ENCODE results near the gene EMX2.
"Not testable (repeated sequence)": the region's sequence is repeated elsewhere in the genome, so short reads cannot be mapped to it uniquely, and the experiment has no call there.

EMX2 gene

GRCh38 chr10:117560942-117561341 lies 18.4 kb downstream of the EMX2 start:
- no peak for DNase-seq (ENCODE audit: low read depth)

GRCh38 chr10:117562220-117562619 lies 19.7 kb downstream of the EMX2 start:
- no peak for DNase-seq (ENCODE audit: low read depth)

DNA sequence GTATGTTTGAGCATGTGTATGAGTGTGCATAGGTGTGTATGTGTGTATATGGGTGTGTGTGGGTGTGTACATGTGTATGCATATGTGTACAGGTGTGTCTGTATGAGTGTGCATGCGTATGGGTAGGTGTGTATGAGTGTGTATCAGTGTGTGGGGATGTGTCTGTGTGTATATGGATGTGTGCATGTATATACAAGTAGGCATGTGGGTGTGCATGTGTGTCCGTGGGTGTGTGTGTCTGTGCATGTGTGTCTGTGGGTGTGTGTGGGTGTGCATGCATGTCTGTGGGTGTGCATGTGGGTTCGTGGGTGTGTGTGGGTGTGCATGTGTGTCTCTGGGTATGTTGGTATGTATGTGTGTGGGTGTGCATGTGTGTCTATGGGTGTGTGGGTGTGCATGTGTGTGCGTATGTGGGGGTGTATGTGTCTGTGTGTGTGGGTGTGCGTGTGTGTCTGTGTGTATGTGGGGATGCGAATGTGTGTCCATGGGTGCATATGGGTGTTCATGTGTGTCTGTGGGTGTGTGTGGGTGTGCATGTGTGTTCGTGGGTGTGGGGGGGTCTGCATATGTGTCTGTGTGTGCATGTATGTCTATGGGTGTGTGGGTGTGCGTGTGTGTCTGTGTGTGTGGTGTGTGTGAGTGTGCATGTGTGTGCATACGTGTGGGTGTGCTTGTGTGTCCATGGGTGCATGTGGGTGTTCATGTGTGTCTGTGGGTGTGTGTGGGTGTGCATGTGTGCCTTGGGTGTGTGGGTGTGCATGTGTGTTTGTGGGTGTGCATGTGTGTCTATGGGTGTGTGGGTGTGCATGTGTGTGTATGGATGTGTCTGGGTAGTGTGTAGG lies 20.6 kb downstream of the EMX2 start:
- no peak for DNase-seq (ENCODE audit: low read depth)

DNA sequence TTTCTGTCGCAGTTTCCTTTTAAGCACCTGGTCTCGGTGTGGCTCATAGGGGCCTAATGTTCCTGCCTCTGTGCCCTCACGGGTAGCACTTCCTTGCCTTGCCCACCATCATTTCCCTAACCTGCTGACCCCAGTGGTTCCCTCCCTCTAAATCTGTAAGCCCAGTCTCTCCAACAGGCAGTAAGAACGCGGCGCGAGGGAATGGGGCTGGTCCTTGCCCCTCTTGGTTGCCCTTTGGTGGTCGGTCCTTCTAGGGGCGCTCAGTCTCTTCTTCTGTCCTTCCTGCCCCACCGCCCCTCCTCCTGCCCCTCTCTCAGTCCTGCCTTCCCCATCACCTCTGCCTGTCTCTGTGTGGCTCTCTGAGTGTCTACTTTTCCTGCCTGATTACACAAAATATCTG lies 21.2 kb downstream of the EMX2 start:
- no peak for DNase-seq (ENCODE audit: low read depth)

DNA sequence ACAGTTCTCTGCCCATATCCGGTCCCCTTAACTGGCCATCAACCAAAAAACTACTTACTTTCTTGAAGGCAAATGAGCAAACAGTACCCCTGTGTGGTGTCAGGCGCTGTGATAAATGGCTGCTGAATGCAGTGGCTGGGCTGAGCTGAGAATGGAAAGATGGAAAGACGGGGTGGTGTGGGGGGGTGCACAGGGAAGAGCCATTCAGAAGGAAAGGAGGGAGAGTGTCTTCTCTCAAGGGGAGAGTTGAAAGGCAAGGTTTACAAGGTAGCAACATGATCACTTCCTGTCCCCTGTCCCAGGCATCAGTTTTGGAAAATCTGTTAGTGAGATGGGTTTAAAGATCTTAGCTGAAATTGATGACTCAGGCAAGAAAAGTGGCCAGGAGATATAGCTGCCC lies 22.5 kb downstream of the EMX2 start:
- no peak for DNase-seq (ENCODE audit: low read depth)

- DNase-seq (ENCODE audit: low read depth), result no peak
Measured at GRCh38 chr10:117568334-117568733, 25.8 kb downstream of the EMX2 start.

DNA sequence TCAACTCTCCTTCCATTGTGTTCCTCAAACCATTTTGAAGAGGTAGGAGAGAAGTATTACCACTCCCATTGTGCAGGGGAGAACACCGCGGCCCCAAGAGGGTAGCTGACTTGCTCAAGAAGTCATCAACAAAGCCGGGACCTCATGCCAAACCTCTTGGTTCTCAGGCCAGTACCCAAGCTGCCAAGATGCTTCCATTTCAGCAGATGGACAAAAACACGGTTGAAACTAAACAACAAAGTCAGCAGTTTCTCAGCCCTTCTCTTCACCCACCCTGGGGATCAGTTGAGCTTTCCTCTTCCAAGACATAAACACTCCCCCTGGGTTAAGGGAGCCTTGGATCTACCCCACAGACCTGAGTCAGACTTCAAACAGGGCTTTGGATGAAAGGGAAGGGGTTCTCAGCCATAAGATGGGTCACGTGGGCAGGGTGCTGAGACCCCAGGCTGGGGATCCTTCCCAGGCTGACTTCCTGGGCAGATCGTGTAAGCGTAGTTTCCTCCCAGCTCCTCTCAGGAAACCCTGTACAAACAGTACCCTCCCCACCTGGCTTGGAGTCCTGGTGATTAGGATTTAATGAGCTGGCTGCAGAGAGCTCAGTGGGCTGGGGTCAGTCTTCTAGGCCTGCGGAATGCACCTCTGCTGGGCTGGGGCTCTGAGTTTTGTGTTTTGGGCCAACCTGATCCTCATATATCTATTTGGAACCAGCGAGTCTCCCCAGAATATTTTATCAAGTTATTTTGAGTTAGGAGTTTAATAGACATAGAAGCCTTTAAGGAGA lies 27.3 kb downstream of the EMX2 start:
- no peak for DNase-seq (ENCODE audit: low read depth)

GRCh38 chr10:117570880-117571279 lies 28.3 kb downstream of the EMX2 start:
- no peak for DNase-seq (ENCODE audit: low read depth)

DNA sequence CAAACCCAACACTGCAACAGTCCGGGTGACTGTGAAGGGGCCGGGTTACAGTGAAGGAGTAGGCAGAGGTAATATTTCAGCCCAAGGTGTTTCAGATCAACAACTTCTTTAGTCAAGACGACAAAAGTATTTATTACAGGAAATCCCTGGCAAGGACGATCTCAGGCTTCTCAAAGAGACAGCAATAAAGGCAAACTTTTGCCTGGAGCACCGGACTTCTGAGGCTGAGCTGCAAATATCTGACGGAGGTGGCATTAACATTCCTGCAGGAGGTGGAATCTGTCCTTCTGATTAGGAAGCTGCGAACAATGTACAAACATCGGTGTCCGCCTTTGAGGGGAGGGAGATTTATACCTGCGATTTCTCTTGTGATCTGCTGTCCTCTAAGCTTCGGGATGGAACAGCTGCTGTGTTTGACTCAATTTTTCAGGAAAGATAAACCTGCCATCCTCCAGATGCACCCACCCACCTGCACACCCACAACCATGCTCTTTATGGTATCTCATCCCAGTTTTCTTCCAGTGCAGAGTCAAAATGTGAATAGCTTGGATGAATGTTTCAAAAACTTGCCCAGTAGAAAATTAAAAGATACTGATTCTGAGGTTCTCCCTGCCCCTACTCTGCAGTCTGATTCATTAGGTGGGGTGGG lies 32.1 kb downstream of the EMX2 start:
- no peak for DNase-seq (ENCODE audit: low read depth)

DNA sequence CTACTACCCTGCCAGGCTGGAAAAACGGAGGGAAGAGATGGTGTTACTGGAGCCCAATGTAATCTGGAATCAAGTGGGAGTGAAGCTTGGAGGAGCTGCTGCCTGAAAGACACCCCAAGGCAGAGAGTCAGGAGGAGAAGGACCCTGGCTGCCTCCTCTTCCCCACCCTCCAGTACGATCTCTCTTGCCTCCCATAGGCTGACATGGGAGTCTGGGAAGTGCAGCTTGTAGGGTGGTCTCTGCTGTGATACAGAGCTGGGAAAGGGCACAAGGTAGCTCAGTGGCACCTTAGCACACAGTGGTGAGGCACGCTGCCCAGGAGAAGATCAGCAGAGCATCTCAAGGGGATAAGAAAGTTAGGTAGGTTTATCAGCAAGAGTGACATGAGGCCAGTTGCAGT lies 35.9 kb downstream of the EMX2 start:
- no peak for DNase-seq (ENCODE audit: low read depth)

DNA sequence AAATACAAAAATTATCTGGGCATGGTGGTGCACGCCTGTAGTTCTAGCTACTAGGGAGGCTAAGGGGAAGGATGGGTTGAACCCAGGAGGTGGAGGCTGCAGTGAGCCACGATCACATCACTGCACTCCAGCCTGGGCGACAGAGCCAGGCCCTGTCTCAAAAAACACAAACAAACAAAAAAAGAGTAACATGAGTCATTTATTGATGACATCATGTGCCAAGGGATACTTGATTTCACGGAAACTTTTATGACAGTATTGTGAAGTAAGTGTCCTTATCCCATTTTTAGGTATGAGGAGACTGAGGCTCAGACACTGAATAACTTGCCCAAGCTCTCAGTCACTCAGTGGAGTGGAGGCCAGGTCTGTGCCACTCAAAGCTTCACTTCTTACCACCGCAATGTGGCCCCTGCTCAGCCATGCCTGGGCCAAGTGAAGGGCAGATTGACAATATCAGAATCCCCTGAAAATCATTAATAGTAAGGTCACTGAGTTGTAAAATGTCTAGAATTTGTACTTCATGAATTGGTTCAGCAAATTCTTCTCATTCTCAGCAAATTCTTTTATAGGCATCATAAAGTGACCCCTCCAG lies 36.5 kb downstream of the EMX2 start:
- no peak for DNase-seq (ENCODE audit: low read depth)

GRCh38 chr10:117581961-117582360 lies 39.4 kb downstream of the EMX2 start:
- no peak for DNase-seq (ENCODE audit: low read depth)

GRCh38 chr10:117584831-117585230 lies 42.3 kb downstream of the EMX2 start:
- not testable (repeated sequence) for DNase-seq (ENCODE audit: low read depth)

DNA sequence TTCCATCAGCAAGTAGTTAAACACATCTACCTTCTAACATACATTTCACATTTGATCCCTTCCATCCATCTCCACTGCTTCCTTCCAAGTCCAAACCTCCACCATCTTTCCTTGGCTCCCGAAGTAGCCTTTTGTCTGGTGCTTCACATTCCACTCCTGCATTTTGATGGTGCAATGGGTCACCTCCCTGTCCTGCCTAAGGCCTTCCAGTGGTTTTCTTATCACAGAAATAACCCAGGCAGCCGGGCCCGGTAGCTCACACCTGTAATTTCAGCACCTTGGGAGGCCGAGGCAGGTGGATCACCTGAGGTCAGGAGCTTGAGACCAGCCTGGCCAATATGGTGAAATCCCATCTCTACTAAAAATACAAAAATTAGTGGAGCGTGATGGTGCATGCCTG lies 44.5 kb downstream of the EMX2 start:
- DNase-seq (ENCODE audit: low read depth), result no peak

DNA sequence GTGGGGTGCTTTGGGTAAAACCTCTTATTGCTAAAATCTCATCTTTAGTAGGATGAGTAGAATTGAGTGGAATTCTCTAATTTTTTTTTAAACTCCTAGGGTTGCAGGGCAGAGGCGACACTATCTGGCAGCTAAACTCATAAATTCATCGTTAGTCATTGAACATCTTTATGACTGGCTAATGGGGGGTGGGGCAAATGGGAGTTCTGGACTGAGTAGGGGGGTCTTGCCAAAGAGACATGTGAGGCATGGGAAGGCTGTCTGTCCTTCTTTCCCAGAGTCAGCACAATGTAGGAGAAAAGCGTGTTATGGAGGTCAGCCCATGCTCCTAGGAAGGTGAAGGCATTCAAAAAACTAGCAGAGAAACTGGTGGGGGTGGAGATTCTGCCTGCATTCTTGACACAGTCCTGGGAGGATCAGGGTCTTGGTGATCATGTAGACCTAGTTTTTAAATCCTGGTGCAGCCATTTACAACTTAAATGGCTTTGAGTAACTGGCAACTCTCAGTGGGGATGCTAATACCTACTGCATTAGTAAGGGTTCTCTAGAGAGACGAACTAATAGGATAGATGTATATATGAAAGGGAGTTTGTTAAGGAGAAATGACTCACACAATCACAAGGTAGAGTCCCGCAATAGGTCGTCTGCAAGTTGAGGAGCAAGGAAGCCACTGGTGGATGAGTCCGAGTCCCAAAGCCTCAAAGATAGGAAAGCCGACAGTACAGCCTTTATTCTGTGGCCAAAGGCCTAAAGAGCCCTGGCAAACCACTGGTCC lies 47.7 kb downstream of the EMX2 start:
- no peak for DNase-seq (ENCODE audit: low read depth)

GRCh38 chr10:117591043-117591442 lies 48.5 kb downstream of the EMX2 start:
- no peak for DNase-seq (ENCODE audit: low read depth)

GRCh38 chr10:117594722-117595121 lies 52.2 kb downstream of the EMX2 start:
- no peak for DNase-seq (ENCODE audit: low read depth)

- no peak for DNase-seq (ENCODE audit: low read depth)
Measured at GRCh38 chr10:117596706-117597105, 54.2 kb downstream of the EMX2 start.

- DNase-seq (ENCODE audit: low read depth), result peak; percentile 26
Measured at GRCh38 chr10:117597216-117597615, 54.7 kb downstream of the EMX2 start.
